Epithelial cell of esophagus (primary cell): ENCODE measurements around the gene TSC22D3.

Experiments used
- DNase-seq: peaks from one replicate; pipeline ENCODE4 v3.0.0; 2010; ENCODE audit warnings: low read depth
- H3K4me3 ChIP-seq: 2 replicates; pipeline ENCODE4 v1.5.1; 2011; ENCODE audit warnings: mild to moderate bottlenecking, low read length, control low read depth
- TF ChIP-seq, protein P1 (sequence below): IDR thresholded peaks from 2 replicates; pipeline ENCODE4 v1.5.1; 2011; ENCODE audit warnings: low read depth, mild to moderate bottlenecking, low read length, control low read depth, inconsistent platforms; ENCODE audit not compliant: insufficient read depth; ENCODE audit errors: missing control alignments

The TSC22D3 gene

GRCh38 chrX:107760304-107761077, 15.1 kb downstream of the TSC22D3 start:
- no peak for DNase-seq
- TF ChIP-seq, protein P1, sequence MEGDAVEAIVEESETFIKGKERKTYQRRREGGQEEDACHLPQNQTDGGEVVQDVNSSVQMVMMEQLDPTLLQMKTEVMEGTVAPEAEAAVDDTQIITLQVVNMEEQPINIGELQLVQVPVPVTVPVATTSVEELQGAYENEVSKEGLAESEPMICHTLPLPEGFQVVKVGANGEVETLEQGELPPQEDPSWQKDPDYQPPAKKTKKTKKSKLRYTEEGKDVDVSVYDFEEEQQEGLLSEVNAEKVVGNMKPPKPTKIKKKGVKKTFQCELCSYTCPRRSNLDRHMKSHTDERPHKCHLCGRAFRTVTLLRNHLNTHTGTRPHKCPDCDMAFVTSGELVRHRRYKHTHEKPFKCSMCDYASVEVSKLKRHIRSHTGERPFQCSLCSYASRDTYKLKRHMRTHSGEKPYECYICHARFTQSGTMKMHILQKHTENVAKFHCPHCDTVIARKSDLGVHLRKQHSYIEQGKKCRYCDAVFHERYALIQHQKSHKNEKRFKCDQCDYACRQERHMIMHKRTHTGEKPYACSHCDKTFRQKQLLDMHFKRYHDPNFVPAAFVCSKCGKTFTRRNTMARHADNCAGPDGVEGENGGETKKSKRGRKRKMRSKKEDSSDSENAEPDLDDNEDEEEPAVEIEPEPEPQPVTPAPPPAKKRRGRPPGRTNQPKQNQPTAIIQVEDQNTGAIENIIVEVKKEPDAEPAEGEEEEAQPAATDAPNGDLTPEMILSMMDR, result no peak
- no peak overlapping the region for H3K4me3 ChIP-seq

DNA sequence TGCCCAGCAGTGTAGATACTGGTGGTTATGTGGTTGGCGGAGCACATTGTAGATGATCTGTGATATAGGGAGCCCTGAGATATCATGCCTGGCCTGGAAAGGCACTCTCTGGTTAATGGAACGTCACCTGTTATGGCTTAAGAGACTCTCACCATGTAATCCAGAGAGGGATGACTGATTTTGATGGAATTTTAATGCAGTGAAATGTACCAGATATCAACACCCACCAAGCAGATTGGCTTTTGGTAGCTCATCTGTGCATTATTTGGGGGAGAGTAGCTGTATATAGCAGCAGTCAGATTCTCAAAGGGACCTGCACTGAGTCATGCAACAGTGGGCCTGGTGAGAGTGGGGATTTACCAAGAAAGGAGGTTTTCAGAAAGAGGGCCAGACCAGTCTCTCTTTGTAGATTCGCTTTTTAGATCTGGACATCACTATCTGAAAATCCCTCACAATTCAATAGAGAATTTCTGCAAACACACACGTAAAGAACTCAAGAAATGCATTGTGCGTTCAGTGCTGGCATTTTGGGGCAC, 17.3 kb downstream of the TSC22D3 start:
- TF ChIP-seq, protein P1, result no peak
- H3K4me3 ChIP-seq, result no peak overlapping the region
- DNase-seq, result no peak

GRCh38 chrX:107755721-107756120, 19.9 kb downstream of the TSC22D3 start:
- TF ChIP-seq, protein P1, result no peak
- H3K4me3 ChIP-seq, result no peak overlapping the region
- DNase-seq, result no peak

DNA sequence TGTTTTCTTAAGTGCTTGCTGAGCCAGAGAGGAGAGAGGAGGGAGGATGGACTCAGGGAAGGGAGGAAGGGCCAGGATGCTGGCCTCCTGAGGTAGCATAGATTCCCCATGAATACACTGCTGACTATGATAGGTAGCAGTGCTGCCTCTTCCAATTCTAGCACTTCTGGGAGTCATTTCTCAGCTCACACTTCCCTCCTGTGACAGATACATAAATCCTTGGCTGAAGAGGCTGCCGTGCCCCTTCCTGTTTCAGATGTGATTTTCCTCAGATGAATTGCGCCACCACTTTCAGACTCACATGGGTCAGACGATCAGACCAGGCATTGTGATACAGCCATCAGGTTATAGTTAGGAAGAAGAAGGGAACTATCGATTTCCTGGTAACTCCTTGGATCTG, 22.4 kb downstream of the TSC22D3 start:
- no peak overlapping the region for H3K4me3 ChIP-seq
- DNase-seq, result no peak

GRCh38 chrX:107752714-107753113, 22.9 kb downstream of the TSC22D3 start:
- TF ChIP-seq, protein P1, result no peak
- no peak for DNase-seq
- H3K4me3 ChIP-seq, result no peak overlapping the region

More for the DNA sequence above, 22.4 kb downstream of the TSC22D3 start:
- TF ChIP-seq, protein P1, result no peak

DNA sequence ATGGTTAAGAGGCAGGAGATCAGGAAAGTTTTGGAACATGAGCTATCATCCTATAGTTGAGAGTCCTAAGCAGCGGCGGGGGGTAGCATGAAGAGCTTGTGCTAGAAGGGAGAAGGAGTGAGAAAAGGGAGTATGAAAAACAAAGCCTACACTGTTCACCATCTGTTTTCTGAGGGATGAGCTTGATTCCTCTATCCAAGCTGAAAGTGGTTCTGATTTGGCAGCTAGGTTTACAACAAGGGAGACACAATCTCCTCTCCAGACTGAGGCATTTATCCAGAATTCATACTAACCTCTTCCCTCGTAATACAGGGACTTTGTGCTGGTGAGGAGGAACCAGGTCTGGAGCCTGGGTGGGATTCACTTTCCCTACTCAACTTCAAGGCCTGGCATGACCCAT, 23.5 kb downstream of the TSC22D3 start:
- H3K4me3 ChIP-seq, result no peak overlapping the region
- DNase-seq, result no peak
- TF ChIP-seq, protein P1, result no peak

GRCh38 chrX:107750861-107751445, 24.6 kb downstream of the TSC22D3 start:
- no peak overlapping the region for H3K4me3 ChIP-seq
- TF ChIP-seq, protein P1, result no peak
- DNase-seq, result no peak
